HG02884 (cell line): ENCODE measurements around the gene OXCT1.
"Not testable (repeated sequence)": the region's sequence is repeated elsewhere in the genome, so short reads cannot be mapped to it uniquely, and the experiment has no call there.

Experiments used
- ATAC-seq: cut with Tn5 transposase; IDR thresholded peaks from one replicate; pipeline ENCODE4 v1.9.1; 2021; ENCODE audit warnings: mild to moderate bottlenecking, moderate library complexity; ENCODE audit not compliant: unreplicated experiment

Gene OXCT1

DNA sequence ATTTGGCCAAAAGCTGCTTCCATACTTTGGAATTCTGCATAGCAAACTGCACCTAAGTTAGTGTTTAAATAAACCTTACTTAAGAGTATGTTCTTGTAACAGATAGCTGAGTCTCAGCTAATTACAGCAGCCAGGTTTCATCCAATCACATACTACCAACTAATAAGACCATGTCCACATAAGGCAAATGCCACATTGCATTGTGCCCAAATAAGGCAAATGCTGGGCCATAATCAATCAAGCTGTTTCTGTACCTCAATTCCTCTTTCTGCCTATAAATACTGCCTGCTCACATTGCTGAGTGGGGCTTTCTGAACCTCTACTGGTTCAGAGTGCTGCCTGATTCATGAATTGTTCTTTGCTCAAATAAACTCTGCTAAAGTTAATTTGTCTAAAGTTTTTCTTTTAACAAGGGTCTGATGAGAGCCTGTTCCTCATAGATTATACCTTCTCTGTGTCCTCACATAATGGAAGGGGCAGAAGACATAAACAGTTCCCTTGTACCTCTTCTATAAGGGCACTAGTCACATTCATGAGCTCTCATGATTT is 4.4 kb upstream of the OXCT1 start:
- no peak for ATAC-seq

DNA sequence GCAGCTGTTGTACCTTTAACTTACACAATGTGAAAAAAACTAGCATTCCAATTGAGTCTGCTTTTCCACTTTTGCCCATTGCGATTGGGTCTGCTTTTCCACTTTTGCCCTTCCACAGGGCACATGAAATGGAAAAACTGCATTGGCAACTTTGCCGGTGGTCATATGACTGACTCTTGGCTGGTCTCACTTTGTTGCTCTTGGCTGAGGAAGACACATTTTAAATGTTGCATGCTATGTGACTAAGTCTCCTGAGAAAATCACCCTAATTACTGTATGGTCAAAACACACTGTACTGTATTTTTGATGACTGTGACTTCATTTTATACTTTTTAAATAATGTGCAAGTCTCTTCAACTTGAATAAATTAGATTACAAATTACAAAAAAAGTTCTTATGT is 1.6 kb upstream of the OXCT1 start:
- no peak for ATAC-seq

DNA sequence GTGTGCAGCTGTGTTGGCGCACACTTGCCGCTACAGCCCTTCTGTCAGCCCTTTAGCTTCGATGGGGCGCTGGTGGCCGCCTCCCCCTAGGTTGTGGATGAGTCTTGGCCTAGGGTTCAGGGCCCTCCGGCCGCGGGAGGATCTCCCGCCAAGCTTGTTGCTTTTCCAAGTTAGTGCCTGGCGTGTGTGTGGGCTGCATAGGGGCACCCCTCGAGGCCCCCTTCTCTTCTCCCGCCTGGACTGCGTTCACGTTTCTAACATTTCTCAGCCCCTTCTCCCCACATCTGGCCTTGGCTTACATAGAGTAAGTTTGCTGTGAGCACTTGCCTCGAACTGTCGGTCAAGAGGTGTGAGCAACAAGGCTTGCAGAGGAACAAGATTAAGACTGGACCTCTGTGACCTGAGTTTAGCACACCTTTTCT is 413 bp upstream of the OXCT1 start:
- ATAC-seq = no peak

DNA sequence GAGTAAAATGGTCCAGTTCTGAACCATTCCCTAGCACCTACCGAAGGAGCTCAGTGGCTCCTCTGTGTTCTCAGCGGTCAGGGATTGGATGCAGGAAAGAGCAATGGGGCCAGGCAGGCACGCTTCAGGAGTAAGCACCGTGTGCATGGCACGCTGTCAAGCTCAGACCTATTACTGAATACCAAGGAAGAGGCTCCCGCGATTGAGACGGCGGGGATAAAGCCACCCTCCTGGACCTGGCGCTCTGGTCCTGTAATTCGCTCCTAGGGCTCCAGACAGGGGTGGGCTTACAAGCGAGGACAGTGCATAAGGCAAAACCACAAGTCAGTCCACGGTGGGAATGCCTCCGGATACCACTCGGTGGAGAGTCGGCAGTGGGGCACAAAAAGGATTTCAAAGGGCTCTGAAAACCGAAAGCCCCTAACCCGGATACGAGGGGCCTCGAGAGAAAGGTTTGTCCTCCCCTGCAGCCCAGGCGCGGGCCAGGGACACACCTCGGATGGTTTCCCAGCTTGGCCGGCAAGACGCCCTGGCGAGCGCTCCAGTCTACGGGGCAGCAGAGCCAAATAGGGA is 988 bp downstream of the OXCT1 start:
- peak; percentile 3 for ATAC-seq

DNA sequence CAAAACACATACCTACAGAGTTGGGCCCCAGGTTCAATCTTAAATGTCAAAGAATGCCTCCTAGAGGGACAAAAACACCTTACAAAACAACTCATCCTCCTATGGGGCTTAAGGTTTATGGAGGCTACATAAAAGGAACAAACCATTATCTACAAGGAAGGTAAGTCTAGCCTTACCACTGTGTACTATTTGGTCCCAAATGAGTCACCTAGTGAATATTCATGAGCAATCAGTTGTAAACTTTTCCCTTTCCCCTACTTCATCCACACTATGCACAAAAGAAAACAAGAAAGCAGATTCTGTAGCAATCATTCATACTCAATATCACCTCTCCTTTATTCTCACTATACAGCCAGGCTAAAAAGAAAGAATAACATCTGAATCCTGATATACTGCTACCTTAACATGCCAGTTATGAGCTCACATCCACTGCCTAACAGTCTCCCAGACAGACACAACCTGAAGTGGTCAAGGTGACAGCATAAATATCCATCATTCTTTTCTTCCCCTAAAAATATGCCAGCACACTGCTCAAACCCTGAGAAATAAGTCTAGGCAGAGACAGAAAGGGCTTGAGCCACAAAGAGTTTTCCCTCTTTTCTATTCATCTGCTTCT is 6.2 kb downstream of the OXCT1 start:
- ATAC-seq = peak; percentile 78

DNA sequence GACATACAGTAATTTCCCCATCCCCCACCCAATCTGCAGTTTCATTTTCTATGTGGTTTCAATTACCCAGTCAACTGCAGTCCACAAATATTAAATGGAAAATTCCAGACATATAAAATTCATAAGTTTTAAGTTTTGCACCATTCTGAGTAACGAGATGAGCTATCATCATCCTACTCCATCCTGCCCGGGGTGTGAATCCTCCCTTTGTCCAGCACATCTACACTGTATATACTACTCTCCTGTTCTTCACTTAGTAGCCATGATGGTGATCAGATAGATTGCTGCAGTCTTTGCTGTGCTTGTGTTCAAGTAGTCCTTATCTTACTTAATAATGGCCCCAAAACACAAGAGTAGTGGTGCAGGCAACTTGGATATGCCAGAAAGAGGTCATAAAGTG is 11.3 kb downstream of the OXCT1 start:
- ATAC-seq = no peak

DNA sequence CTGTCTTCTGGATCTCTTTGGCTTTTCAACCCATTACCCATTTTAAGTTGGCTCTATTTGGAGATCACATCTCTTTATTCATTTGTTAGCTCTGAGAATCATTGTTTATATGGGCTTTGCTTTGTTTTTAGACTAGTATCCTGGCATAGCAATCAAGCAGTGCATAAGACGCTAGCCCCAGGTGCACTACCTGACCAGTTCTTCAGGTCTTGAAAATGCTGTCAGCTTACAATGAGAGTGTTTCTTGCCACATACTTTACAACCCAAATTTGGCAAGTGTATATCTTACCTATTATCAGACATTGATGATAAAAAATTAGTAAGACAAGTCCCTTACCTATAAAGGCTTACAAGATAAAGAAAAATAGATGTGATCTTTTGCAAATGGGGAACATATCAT is 12.2 kb downstream of the OXCT1 start:
- no peak for ATAC-seq

DNA sequence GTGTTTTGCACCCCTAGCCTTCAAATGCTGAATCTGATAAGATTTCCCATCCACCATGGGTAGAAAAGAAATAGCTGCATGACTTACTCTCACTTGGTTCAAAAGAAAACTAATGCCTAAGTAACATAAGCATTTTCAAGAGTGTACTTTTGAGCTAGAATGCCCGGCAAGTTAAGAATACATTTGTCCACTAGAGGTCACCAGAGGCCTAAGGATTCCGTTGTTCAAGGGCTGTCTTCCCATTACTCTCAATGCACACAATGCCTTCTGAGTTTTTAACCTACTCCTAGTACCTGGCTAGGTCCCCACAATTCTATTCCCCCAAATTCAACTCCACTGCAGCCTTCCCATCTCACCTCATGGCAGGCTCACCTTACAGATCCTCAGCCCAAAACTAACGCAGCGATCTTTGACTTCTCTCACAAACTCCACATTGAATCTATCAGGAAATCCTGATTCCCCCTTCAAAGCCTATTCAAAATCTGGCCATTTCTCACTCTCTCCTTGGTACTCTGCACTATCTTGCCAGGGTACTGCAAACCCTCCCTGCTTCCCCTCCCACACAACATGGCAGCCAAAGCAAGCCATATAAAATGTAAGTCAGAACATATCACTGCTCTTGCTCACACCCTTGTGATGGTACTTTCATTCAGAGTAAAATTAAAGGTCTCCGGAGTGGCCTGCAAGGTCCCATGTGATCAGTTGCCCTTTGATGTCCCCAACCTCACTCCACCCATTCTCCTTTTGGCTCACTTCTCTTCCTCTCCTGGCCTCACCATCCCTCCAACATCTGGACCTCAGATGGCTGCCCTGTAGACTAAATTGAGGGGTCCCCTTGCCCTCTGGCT is 13.4 kb downstream of the OXCT1 start:
- ATAC-seq = peak; percentile 88

DNA sequence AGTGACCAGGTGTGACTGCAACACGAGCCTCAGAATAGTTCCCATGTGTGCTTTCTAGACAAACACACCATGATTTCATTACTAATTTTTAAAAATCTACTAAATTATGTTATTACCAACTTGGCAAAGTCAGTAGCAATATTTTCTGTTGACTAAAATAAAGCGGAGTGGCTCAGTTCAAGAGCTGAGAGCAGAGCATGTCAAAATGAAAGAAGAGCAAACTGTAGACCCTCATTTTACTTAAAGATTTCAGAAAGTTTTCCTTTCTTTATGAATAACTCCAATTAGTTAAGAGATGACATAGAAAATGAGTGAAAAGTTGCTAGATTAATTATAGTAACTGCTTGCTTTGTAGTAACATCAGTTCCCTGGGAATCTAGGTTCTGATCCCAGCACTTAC is 17.9 kb downstream of the OXCT1 start:
- ATAC-seq = no peak

DNA sequence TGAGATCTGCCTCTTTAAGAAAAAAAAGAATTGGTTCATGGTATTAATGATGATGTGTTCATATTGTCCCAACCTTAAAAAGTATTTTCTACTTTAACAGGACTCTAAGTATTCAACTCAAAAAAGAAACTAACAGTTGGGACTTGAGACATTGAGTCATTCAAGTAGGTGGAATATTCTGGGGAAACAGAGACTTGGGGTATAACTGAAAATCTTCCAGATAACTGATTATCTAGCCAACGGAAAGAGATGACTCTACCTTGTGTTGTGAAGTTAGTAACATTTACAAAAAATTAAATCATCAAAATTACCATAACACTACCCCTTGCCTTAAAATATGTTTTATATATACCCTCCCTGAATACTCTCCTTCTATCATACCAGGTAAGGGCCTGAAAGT is 19.1 kb downstream of the OXCT1 start:
- no peak for ATAC-seq

DNA sequence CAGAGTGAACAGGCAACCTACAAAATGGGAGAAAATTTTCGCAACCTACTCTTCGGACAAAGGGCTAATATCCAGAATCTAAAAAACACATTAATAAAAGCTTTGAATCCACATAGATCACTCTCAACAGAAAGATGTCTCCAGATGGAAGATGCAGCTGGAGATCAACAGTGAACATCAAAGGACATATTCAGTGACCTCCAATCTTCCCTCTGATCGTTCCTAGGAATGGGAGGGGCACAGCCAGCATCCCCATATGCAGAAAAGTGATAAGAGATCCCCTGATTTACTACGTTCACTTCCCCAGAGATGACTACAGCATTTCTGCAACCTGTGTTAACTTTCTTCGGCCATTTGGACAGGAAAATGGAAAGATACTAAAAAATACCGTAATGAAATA is 21.2 kb downstream of the OXCT1 start:
- ATAC-seq = no peak

DNA sequence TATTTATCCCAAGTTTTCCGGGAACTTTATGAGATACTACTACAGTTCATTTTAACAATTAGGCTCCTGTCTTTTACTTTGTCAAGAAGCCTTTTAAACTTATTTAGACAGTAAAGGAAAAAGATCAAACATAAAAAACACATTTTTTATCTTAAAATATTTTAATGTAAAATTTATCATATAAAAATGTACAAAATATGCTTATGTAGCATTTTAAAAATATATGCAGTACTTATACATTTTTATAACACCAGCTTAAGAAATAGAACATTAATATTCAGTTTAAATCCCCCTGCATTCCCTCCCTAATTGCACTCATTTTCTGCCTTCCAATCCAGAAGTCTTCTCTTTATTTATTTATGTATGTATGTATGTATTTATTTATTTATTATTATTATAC is 24.5 kb downstream of the OXCT1 start:
- not testable (repeated sequence) for ATAC-seq

DNA sequence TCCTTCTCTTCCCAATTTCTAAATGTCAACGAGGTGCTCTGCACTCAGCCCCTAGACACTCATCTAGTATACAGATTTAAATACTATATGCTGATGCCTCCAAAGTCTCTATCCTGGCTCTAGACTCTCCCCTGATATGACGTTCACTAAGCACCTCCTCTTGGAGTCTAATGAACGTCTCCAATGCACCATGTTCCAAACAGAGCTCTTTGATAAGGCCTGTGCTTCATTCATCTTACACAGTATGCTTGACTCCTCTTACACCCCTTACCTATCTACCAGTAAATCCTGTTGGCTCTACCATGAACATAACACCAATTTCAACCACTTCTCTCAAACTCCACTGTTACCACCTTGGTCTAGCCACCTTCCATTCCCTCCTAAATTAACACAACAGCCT is 25.7 kb downstream of the OXCT1 start:
- no peak for ATAC-seq

DNA sequence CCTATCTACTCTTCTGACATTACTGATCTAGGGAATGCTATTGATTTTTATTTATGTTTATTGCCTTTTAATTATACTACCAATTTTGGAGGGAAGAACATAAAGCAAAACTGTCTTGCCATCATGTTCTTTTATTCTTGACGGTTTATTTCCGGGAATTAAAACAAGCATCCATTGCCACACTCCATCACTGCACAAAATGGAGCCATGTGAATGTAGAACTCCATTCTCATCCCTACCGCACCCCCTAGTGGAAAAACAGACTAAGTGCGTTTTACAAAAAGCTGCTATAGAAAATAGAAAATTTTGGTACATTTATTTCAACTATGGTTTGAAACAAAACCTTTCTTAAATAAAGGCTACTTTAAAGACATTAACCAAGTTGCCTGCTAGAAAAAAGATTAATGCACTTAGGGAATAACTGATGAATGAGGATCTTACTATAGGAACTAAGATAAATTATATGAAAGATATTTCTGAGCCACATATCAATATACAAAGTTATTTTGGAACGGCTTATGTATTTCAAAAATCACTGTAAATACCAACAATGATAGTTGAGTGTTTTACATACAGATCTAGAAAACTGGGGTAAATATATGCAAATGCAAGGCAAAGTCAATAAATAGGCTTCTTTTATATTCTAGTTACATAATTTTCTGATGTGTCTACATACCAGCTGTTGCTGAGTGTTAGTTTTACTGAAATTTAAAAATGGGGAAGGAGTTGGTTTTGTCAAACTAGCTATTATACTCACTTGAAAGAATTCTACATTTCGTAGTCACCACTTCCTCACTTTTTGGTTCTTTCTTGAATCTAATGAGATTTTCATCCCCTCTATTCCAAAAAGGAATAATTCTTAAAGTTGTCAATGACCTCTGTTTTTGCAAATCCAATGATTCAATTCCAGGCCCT is 26.5 kb downstream of the OXCT1 start:
- ATAC-seq = no peak

DNA sequence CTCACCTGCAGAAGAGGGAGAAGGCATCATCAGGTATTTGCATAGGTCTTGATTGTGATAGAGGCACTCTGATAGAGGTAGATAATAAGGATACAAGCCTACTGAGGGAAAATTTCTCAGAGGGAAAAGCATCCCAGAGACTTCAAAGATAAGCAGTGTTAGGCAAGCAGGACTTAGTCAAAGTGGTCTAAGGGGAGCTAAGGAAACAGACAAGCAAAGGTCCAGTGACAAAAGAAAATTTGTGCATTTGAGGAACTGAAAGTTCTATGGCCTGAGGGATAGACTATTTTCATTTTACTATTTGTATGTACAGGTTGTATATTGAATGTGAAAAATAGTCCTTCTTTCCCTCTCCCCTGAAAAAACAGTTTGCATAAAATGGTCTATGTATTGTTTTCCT is 27.4 kb downstream of the OXCT1 start:
- peak; percentile 83 for ATAC-seq

DNA sequence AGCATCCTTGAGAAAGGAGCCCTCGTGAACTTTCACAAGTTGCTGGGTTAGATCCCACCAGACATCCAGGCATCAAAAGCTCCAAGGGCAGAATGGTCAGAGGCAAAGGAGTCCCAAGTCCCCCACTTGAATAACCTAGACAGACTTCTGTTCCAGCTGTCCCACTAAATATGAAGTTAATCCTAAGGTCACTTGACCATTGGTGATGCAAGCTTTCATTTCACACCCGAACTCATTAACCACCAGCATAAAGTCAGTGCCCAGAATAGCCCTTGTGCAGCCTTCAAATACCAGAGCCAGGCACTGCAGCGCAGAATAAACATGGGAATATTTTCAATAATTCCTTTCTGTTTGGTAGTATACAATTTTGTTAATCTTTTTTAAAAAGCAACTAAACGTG is 28.9 kb downstream of the OXCT1 start:
- ATAC-seq = no peak

DNA sequence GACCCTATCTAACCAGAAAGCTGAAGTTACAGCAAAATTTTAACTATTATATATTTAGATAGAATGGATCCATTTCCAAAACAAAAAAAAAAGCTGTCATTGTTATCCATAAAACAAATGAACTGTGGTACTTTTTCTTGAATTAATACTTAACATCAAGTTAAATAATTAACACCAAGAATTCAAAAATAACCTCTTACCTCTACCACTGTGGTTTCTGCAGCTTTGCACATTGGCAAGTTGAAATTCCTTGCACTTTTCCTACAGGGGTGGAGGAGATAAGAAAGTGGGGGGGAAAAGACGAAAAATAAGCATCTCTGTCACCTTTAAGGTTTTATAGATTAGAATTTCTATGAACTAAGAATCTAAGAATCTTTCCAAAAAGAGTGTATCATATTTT is 30.0 kb downstream of the OXCT1 start:
- ATAC-seq = no peak

DNA sequence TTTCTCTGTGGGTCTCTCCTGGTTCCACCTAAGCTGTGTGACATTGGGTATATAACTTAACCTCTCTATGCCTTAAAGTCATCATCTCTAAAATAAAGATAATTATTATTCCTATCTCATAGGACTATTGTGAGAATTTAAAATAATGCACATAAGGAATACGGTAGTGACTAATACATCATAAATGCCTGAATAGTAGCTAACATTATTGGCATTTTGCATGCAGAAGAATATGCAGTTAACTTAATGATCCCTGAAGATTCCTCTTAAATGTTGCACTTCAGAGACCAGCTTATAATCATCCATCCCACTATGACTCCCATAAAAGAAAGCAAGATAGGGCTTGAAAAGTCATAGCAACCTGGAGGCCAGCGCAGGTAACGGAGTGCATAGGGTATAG is 32.4 kb downstream of the OXCT1 start:
- no peak for ATAC-seq

DNA sequence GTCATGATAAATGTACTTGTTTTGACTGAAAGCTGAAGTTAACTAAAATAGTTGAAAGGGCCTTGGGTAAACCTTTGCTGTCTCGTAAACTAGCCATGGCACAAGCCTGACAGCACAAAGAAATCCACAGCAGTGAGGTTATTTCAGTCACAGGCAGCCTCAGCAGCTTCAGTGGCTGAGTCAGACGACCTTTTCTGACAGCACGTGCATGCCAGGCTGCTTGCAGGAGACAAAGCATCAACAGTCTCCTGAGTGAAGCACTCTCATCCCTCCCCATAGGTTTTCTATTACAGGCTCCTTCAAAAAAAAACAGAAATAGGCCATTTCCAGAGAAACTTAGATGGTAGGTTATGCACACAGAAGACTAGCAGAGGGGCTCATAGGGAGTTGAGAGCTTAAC is 34.6 kb downstream of the OXCT1 start:
- no peak for ATAC-seq

DNA sequence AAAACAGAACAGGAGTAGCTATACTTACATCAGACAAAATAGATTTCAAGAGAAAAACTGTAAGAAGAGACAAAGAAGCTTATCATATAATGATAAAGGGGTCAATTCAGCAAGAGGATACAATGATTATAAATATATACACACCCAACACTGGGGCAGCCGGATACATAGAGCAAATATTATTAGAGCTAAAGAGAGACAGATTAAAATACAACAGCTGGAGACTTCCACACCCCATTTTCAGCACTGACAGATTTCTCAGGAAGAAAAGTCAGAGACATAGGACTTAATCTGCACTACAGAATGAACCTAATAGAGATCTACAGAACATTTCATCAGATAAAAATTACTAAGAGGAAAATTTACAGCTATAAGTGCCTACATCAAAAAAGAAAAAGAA is 35.7 kb downstream of the OXCT1 start:
- ATAC-seq = no peak

DNA sequence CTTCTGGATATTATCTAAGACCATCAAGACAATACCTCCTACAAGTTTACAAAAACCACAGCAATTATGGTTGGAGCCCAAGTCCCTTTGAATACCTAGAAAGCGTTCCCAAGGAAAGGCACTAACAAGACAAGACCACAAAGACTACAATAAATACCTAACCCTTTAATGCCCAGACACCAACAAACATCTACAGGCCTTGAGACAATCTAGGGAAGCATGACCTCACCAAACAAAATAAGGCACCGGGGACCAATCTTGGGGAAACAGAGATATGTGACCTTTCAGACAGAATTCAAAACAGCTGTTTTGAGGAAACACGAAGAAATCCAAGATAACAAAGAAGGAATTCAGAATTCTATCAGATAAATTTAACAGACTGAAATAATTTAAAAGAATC is 37.8 kb downstream of the OXCT1 start:
- no peak for ATAC-seq
